ENCODE measurements around the gene ANG. TPM values are rescaled to one million over a fixed set of nuclear protein-coding genes. Genes with fewer than 3 reads are reported as not detected.

Gene ANG
- total and polyA plus RNA-seq, 9 of the 15 experiments (the other 6 are each of a cell fraction or from before 2014, with no cell fraction given), result 0.21 to 0.73 (median 0.34) TPM; not detected in 4

DNA sequence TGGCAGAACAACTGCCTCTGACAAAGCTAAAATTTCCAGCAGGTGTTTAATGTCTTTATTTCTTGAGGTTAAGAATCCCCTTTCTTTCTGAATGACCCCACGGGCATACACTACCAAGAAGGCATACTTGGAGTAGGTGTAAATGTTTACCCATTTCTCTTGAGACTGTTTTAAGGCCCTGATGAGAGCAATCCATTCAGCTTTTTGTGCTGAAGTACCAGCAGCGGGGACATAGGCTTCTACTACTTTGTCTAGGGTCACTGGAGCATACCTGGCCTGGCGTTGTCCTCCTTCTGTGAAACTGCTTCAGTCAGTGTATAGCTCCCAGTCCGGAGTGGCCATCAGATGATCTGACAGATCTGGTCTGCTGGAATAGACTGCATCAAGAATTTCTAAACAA lies 22.7 kb downstream of the ANG start (continued):
- TF ChIP-seq ETS2 (tag; IDR thresholded peaks at IDR 0.05; ENCODE audit: borderline replicate concordance, poor library complexity, severe bottlenecking), result no peak

DNA sequence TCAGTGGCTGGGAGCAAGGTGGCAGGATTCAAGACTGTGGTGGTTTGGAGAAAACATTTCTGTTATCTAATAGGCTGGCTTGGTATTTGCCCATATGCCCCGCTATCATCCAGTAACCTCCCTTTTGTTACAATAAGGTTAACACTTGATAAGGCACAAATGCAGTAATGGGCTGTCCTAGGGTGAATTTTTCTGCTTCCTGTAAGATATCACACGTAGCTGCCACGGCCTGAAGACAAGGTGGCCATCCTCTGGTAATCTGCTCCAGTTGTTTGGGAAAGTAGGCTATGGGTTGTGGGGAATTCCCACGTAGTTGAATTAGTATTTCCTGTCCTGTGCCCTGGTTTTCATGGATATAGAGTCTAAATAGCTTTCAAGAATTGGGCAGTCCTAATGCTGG lies 23.1 kb downstream of the ANG start:
- H4K20me1 ChIP-seq (replicated peaks; ENCODE audit: control insufficient read depth, insufficient read depth, low read length), result no peaks in the 10 kb centered on the region
- CTCF ChIA-PET (ENCODE audit: low intra/inter-chr PET ratio), result no interaction called here
- H3K9me3 ChIP-seq (replicated peaks; ENCODE audit: control insufficient read depth, insufficient read depth, low read depth, low read length), result no peaks in the 10 kb centered on the region
- H3K36me3 ChIP-seq (ENCODE audit: control insufficient read depth, insufficient read depth, low read length), result no peaks in the 10 kb centered on the region
- H3K4me3 ChIP-seq, result no peak overlapping the region
- H3K4me2 ChIP-seq (ENCODE audit: insufficient read depth, low read length), result peak overlapping the region; percentile 32; the same call in 1 of the 2 replicates
- in situ Hi-C loops (cut with MboI) (loop anchor here (25.0 kb wide), 1 partner anchor 251 kb away; the partner anchor contains the start of gene RNASE2), intact Hi-C loops (cut with micrococcal nuclease) (no loop called here)
- no peaks in the 10 kb centered on the region for H3K9me1 ChIP-seq (ENCODE audit: control insufficient read depth, insufficient read depth, low read length)
- WGBS (ENCODE audit: insufficient coverage, low coverage, missing lambda C conversion rate), result 0% methylated on average over 4 of the region's 4 CpGs
- ATAC-seq (peak; percentile 33; the same call in 1 of the 3 replicates), DNase-seq (ENCODE audit: extremely low read depth in 1 of 4, low spot score in 3 of 4) (peak in 2 of 4 experiments; percentile 14 to 42), FAIRE-seq (no peak)
- no peak overlapping the region for H3K27ac ChIP-seq (ENCODE audit: extremely low read depth, low read depth, low read length)
- H2AFZ ChIP-seq (ENCODE audit: low read depth, low read length), result no peak overlapping the region
- H3K27me3 ChIP-seq (ENCODE audit: control insufficient read depth in 2 of 2, insufficient read depth in 2 of 2, low read length in 2 of 2), result peaks cover 0 to 5% of the 10 kb centered on the region in 2 experiments; a peak in 1 of 5 replicates
- POLR2A ChIA-PET, result interaction anchor here (0.6 to 0.8 kb wide), 3 partner anchors 24 to 113 kb away, joined by 3 read pairs; partner anchors contain the start of gene EDDM3A
- H3K79me2 ChIP-seq (ENCODE audit: control insufficient read depth, insufficient read depth, low read length), result no peaks in the 10 kb centered on the region
- H3K9ac ChIP-seq (ENCODE audit: insufficient read depth in 1 of 2, low read depth in 2 of 2, low read length in 2 of 2), result no peak overlapping the region
- H3K4me1 ChIP-seq (replicated peaks in 1 of 2; ENCODE audit: control insufficient read depth in 2 of 2, insufficient read depth in 2 of 2, low read length in 2 of 2), result peaks cover 0 to 2% of the 10 kb centered on the region in 2 experiments; a peak in 3 of 5 replicates
- BruUV-seq (replicated peaks), result no TSS peak
- TF ChIP-seq TAF15 (IDR thresholded peaks at IDR 0.05; ENCODE audit: low read depth, low read length) (no peak), ZZZ3 (IDR thresholded peaks at IDR 0.05) (no peak), PHB (CRISPR knock-in tag; IDR thresholded peaks at IDR 0.05) (no peak), ZNF239 (CRISPR knock-in tag; IDR thresholded peaks at IDR 0.05) (no peak), ZNF224 (CRISPR knock-in tag; IDR thresholded peaks at IDR 0.05) (no peak), ZNF274 (IDR thresholded peaks at IDR 0.05; ENCODE audit: borderline replicate concordance, low read depth, low read length) (no peak), ARID2 (IDR thresholded peaks at IDR 0.05) (no peak), ZNF408 (CRISPR knock-in tag; IDR thresholded peaks at IDR 0.05; ENCODE audit: low read depth) (no peak), CREM (IDR thresholded peaks at IDR 0.05; ENCODE audit: low read depth) (no peak)
- TF ChIP-seq, protein P1, sequence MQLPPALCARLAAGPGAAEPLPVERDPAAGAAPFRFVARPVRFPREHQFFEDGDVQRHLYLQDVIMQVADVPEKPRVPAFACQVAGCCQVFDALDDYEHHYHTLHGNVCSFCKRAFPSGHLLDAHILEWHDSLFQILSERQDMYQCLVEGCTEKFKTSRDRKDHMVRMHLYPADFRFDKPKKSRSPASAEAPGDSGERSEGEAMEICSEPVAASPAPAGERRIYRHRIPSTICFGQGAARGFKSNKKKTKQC (CRISPR knock-in tag; IDR thresholded peaks at IDR 0.05), result no peak
- TF ChIP-seq, protein P2, sequence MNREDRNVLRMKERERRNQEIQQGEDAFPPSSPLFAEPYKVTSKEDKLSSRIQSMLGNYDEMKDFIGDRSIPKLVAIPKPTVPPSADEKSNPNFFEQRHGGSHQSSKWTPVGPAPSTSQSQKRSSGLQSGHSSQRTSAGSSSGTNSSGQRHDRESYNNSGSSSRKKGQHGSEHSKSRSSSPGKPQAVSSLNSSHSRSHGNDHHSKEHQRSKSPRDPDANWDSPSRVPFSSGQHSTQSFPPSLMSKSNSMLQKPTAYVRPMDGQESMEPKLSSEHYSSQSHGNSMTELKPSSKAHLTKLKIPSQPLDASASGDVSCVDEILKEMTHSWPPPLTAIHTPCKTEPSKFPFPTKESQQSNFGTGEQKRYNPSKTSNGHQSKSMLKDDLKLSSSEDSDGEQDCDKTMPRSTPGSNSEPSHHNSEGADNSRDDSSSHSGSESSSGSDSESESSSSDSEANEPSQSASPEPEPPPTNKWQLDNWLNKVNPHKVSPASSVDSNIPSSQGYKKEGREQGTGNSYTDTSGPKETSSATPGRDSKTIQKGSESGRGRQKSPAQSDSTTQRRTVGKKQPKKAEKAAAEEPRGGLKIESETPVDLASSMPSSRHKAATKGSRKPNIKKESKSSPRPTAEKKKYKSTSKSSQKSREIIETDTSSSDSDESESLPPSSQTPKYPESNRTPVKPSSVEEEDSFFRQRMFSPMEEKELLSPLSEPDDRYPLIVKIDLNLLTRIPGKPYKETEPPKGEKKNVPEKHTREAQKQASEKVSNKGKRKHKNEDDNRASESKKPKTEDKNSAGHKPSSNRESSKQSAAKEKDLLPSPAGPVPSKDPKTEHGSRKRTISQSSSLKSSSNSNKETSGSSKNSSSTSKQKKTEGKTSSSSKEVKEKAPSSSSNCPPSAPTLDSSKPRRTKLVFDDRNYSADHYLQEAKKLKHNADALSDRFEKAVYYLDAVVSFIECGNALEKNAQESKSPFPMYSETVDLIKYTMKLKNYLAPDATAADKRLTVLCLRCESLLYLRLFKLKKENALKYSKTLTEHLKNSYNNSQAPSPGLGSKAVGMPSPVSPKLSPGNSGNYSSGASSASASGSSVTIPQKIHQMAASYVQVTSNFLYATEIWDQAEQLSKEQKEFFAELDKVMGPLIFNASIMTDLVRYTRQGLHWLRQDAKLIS (CRISPR knock-in tag; IDR thresholded peaks at IDR 0.05), result no peak
- TF ChIP-seq, protein P3, sequence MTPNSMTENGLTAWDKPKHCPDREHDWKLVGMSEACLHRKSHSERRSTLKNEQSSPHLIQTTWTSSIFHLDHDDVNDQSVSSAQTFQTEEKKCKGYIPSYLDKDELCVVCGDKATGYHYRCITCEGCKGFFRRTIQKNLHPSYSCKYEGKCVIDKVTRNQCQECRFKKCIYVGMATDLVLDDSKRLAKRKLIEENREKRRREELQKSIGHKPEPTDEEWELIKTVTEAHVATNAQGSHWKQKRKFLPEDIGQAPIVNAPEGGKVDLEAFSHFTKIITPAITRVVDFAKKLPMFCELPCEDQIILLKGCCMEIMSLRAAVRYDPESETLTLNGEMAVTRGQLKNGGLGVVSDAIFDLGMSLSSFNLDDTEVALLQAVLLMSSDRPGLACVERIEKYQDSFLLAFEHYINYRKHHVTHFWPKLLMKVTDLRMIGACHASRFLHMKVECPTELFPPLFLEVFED (CRISPR knock-in tag; conservative IDR thresholded peaks at IDR 0.05), result no peak
- TF ChIP-seq, protein P4, sequence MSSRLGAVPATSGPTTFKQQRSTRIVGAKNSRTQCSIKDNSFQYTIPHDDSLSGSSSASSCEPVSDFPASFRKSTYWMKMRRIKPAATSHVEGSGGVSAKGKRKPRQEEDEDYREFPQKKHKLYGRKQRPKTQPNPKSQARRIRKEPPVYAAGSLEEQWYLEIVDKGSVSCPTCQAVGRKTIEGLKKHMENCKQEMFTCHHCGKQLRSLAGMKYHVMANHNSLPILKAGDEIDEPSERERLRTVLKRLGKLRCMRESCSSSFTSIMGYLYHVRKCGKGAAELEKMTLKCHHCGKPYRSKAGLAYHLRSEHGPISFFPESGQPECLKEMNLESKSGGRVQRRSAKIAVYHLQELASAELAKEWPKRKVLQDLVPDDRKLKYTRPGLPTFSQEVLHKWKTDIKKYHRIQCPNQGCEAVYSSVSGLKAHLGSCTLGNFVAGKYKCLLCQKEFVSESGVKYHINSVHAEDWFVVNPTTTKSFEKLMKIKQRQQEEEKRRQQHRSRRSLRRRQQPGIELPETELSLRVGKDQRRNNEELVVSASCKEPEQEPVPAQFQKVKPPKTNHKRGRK (tag; IDR thresholded peaks at IDR 0.05), result no peak
